ENCODE measurements around the gene RTN4R. TPM values are rescaled to one million over a fixed set of nuclear protein-coding genes. Genes with fewer than 3 reads are reported as not detected.

Gene RTN4R
- total and polyA plus RNA-seq, 9 of the 15 experiments (the other 6 are each of a cell fraction or from before 2014, with no cell fraction given): 0.04 to 2.8 (median 1.4) TPM; not detected in 3

DNA sequence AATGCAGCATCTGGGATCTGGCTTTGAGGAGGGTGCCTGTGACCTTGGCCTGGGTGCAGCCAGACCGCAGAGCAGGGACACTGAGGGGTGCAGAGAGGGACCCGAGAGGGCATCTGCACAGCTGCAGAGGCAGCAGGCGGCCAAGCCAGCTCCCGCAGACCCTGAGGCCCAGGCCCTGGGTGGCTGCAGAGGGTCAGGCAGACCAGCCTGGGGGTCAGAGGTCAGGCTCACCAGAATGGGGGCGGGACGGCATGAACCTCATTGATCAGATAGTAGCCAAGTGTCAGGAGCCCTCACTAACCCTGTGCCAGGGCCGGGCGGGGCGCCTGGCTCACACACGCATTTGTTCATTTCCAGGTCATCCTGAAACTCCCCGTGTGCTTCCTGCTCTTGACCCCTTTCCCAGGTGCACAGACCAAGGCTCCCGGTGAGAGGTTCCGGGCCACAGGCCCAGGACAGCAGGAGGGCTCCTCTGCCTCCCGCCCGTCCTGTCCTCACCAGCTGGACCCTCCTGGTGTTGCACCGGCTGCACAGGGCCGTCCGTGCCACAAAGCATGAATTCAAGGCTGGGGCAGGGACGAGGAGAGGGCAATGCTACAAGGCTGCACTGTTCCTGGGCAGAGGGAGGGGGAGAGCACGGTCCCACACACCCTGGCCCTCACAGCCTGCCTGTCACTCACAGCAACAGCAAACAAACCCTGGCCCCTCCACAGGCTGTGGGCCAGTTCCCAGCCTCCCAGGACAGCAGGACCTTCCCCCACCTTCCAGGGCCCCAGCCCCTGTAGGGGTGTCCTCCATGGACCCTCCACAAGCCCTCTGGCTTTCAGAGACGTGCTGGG lies 3.3 kb downstream of the RTN4R start:
- no peak overlapping the region for H3K4me2 ChIP-seq (ENCODE audit: insufficient read depth, low read length)
- in situ Hi-C loops (cut with MboI): no loop called here
- intact Hi-C loops (cut with micrococcal nuclease): loop anchor here (5.0 kb wide), 1 partner anchor 88 kb away; no protein-coding TSS in a partner anchor
- TF ChIP-seq NCOR1 (IDR thresholded peaks at IDR 0.05): no peak
- TF ChIP-seq ZNF24 (IDR thresholded peaks at IDR 0.05): peak; percentile 73; the same call in 1 of the 2 replicates
- no peak for TF ChIP-seq MBD2 (IDR thresholded peaks at IDR 0.05; ENCODE audit: borderline replicate concordance, low read depth)
- TF ChIP-seq, protein P1, sequence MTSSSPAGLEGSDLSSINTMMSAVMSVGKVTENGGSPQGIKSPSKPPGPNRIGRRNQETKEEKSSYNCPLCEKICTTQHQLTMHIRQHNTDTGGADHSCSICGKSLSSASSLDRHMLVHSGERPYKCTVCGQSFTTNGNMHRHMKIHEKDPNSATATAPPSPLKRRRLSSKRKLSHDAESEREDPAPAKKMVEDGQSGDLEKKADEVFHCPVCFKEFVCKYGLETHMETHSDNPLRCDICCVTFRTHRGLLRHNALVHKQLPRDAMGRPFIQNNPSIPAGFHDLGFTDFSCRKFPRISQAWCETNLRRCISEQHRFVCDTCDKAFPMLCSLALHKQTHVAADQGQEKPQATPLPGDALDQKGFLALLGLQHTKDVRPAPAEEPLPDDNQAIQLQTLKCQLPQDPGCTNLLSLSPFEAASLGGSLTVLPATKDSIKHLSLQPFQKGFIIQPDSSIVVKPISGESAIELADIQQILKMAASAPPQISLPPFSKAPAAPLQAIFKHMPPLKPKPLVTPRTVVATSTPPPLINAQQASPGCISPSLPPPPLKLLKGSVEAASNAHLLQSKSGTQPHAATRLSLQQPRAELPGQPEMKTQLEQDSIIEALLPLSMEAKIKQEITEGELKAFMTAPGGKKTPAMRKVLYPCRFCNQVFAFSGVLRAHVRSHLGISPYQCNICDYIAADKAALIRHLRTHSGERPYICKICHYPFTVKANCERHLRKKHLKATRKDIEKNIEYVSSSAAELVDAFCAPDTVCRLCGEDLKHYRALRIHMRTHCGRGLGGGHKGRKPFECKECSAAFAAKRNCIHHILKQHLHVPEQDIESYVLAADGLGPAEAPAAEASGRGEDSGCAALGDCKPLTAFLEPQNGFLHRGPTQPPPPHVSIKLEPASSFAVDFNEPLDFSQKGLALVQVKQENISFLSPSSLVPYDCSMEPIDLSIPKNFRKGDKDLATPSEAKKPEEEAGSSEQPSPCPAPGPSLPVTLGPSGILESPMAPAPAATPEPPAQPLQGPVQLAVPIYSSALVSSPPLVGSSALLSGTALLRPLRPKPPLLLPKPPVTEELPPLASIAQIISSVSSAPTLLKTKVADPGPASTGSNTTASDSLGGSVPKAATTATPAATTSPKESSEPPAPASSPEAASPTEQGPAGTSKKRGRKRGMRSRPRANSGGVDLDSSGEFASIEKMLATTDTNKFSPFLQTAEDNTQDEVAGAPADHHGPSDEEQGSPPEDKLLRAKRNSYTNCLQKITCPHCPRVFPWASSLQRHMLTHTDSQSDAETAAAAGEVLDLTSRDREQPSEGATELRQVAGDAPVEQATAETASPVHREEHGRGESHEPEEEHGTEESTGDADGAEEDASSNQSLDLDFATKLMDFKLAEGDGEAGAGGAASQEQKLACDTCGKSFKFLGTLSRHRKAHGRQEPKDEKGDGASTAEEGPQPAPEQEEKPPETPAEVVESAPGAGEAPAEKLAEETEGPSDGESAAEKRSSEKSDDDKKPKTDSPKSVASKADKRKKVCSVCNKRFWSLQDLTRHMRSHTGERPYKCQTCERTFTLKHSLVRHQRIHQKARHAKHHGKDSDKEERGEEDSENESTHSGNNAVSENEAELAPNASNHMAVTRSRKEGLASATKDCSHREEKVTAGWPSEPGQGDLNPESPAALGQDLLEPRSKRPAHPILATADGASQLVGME (CRISPR knock-in tag; IDR thresholded peaks at IDR 0.05): peak; percentile 39; the same call in 1 of the 2 replicates
- TF ChIP-seq CREM (IDR thresholded peaks at IDR 0.05; ENCODE audit: low read depth): no peak
- TF ChIP-seq, protein P2, sequence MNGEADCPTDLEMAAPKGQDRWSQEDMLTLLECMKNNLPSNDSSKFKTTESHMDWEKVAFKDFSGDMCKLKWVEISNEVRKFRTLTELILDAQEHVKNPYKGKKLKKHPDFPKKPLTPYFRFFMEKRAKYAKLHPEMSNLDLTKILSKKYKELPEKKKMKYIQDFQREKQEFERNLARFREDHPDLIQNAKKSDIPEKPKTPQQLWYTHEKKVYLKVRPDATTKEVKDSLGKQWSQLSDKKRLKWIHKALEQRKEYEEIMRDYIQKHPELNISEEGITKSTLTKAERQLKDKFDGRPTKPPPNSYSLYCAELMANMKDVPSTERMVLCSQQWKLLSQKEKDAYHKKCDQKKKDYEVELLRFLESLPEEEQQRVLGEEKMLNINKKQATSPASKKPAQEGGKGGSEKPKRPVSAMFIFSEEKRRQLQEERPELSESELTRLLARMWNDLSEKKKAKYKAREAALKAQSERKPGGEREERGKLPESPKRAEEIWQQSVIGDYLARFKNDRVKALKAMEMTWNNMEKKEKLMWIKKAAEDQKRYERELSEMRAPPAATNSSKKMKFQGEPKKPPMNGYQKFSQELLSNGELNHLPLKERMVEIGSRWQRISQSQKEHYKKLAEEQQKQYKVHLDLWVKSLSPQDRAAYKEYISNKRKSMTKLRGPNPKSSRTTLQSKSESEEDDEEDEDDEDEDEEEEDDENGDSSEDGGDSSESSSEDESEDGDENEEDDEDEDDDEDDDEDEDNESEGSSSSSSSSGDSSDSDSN (IDR thresholded peaks at IDR 0.05; ENCODE audit: borderline replicate concordance in 1 of 2, low read depth in 2 of 2, low read length in 2 of 2): 0 out of 4 replicates have a peak, but pooled peaks of 1 of the 2 experiments have one; percentile 23
- TF ChIP-seq FOS (IDR thresholded peaks at IDR 0.05; ENCODE audit: extremely low read depth, insufficient read length): no peak
- no peak for TF ChIP-seq CBX8 (IDR thresholded peaks at IDR 0.05; ENCODE audit: borderline replicate concordance, extremely low read depth, low read depth, low read length, poor library complexity, severe bottlenecking)
- no peak for TF ChIP-seq RHOXF2B (CRISPR knock-in tag; conservative IDR thresholded peaks at IDR 0.05)
- TF ChIP-seq MEIS2 (IDR thresholded peaks at IDR 0.05; ENCODE audit: partially characterized antibody): no peak
- TF ChIP-seq STAT5A (IDR thresholded peaks at IDR 0.05; ENCODE audit: borderline replicate concordance, low read length): no peak
- no peak for TF ChIP-seq TBL1XR1 (IDR thresholded peaks at IDR 0.05; ENCODE audit: low read length in 2 of 2)
- TF ChIP-seq ZNF764 (CRISPR knock-in tag; IDR thresholded peaks at IDR 0.05; ENCODE audit: low read depth): no peak
- TF ChIP-seq ZNF134 (CRISPR knock-in tag; conservative IDR thresholded peaks at IDR 0.05): no peak

More for the DNA sequence above, 3.3 kb downstream of the RTN4R start:
- Histone ChIP-seq H3K9me3 (replicated peaks; ENCODE audit: control insufficient read depth, insufficient read depth, low read depth, low read length) (no peaks in the 10 kb centered on the region), H3K4me3 (no peak overlapping the region), H3K36me3 (ENCODE audit: control insufficient read depth, insufficient read depth, low read length) (no peaks in the 10 kb centered on the region), H3K9me1 (ENCODE audit: control insufficient read depth, insufficient read depth, low read length) (peaks cover 4% of the 10 kb centered on the region), H3K27ac (ENCODE audit: extremely low read depth, low read depth, low read length) (no peak overlapping the region), H3K4me1 (replicated peaks in 1 of 2; ENCODE audit: control insufficient read depth in 2 of 2, insufficient read depth in 2 of 2, low read length in 2 of 2) (peaks cover 4 to 65% of the 10 kb centered on the region in 2 experiments; a peak in 4 of 5 replicates), H3K79me2 (ENCODE audit: control insufficient read depth, insufficient read depth, low read length) (no peaks in the 10 kb centered on the region), H3K27me3 (ENCODE audit: control insufficient read depth in 2 of 2, insufficient read depth in 2 of 2, low read length in 2 of 2) (peaks cover 7 to 63% of the 10 kb centered on the region in 2 experiments; a peak in 4 of 5 replicates), H4K20me1 (replicated peaks; ENCODE audit: control insufficient read depth, insufficient read depth, low read length) (peaks cover 62% of the 10 kb centered on the region), H3K9ac (ENCODE audit: insufficient read depth in 1 of 2, low read depth in 2 of 2, low read length in 2 of 2) (peak overlapping the region in 1 of 2 experiments; percentile 11; a peak in 1 of 4 replicates), H2AFZ (ENCODE audit: low read depth, low read length) (no peak overlapping the region)
- FAIRE-seq (no peak), DNase-seq (ENCODE audit: extremely low read depth in 1 of 4, low spot score in 3 of 4) (peak in 1 of 4 experiments; percentile 32), ATAC-seq (no peak)
- BruUV-seq (replicated peaks): no TSS peak
- WGBS (ENCODE audit: insufficient coverage, low coverage, missing lambda C conversion rate): 12% methylated on average over 21 of the region's 21 CpGs
- ChIA-PET CTCF (ENCODE audit: low intra/inter-chr PET ratio) (no interaction called here), POLR2A (interaction anchor here (1.0 to 1.1 kb wide), 2 partner anchors 9 to 12 kb away, joined by 3 read pairs; no protein-coding TSS in a partner anchor)

All from K562 (cell line).